ENCODE measurements around the gene MRPL53. TPM values are rescaled to one million over a fixed set of nuclear protein-coding genes. Genes with fewer than 3 reads are reported as not detected.
A peak's percentile ranks its signal among the peaks of the same experiment; 100 is the strongest.

Gene MRPL53
- total and polyA plus RNA-seq, 2 of the 13 experiments (the other 11 are each of a cell fraction or from before 2014, with no cell fraction given) = 34.3 to 51.9 TPM

DNA sequence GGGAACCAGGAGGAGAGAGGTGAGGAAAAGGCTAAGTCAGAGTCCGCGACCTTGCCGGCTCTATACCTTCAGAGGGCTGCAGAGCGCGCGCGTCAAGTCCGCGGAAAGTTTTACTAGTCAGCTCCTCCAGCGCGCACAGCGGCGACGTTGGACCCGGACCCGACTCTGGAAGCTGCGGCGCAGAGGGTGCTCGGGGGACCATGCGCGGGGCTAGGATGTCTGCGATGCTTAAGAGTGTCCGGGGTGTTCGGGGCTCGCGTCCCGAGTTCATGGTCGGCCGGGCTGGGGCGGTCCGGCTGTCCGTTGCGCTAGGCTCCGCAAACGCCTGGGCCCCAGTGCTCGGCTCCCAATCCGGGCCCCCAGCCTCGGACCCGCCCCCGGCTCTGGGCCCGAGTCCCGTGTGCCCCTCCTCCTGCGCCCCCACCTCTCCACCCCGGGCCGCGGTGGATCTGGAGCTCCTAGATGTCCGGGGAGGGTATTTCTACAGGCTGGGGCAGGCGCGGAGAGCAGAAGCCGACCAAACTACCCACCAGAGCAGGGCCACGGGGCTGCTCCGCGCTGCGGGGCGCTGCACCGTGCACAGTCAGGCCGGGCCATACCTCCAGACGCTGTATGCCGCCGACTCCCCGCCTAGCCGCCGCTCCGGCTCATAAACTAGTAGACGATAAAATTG, 26.9 kb upstream of the MRPL53 start, which contains the start of gene LBX2 (continued):
- TF ChIP-seq, protein P1, sequence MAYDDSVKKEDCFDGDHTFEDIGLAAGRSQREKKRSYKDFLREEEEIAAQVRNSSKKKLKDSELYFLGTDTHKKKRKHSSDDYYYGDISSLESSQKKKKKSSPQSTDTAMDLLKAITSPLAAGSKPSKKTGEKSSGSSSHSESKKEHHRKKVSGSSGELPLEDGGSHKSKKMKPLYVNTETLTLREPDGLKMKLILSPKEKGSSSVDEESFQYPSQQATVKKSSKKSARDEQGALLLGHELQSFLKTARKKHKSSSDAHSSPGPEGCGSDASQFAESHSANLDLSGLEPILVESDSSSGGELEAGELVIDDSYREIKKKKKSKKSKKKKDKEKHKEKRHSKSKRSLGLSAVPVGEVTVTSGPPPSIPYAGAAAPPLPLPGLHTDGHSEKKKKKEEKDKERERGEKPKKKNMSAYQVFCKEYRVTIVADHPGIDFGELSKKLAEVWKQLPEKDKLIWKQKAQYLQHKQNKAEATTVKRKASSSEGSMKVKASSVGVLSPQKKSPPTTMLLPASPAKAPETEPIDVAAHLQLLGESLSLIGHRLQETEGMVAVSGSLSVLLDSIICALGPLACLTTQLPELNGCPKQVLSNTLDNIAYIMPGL (CRISPR knock-in tag; IDR thresholded peaks at IDR 0.05; ENCODE audit: borderline replicate concordance in 1 of 2, low read depth in 1 of 2) = peak in 1 of 2 experiments; percentile 25; a peak in 1 of 4 replicates
- TF ChIP-seq FOXC1 (CRISPR knock-in tag; IDR thresholded peaks at IDR 0.05; ENCODE audit: borderline replicate concordance) (peak; percentile 4; the same call in 1 of the 2 replicates), AGO1 (IDR thresholded peaks at IDR 0.05; ENCODE audit: low read depth, low read length, poor library complexity, severe bottlenecking) (peak; percentile 84), MAZ (IDR thresholded peaks at IDR 0.05; ENCODE audit: borderline replicate concordance, low read depth, low read length) (peak; percentile 70), MAZ (CRISPR knock-in tag; IDR thresholded peaks at IDR 0.05; ENCODE audit: low read depth) (peak; percentile 89), EP300 (IDR thresholded peaks at IDR 0.05; ENCODE audit: low read depth in 2 of 2, low read length in 2 of 2) (no peak), EP300 (CRISPR knock-in tag; IDR thresholded peaks at IDR 0.05; ENCODE audit: borderline replicate concordance) (no peak), HOXA5 (CRISPR knock-in tag; IDR thresholded peaks at IDR 0.05) (peak; percentile 48; the same call in 1 of the 2 replicates), ZNF30 (CRISPR knock-in tag; IDR thresholded peaks at IDR 0.05) (0 out of 2 replicates have a peak, but pooled peaks have one; percentile 8), RFX3 (CRISPR knock-in tag; IDR thresholded peaks at IDR 0.05) (no peak), ZNF746 (CRISPR knock-in tag; IDR thresholded peaks at IDR 0.05) (peak; percentile 25; the same call in 1 of the 2 replicates), AGO2 (optimal IDR thresholded peaks at IDR 0.05; ENCODE audit: low read depth, low read length) (peak; percentile 92), SMAD1 (CRISPR knock-in tag; IDR thresholded peaks at IDR 0.05; ENCODE audit: borderline replicate concordance, low read depth) (0 out of 2 replicates have a peak, but pooled peaks have one; percentile 40), BCL6 (CRISPR knock-in tag; IDR thresholded peaks at IDR 0.05) (0 out of 2 replicates have a peak, but pooled peaks have one; percentile 13)
- TF ChIP-seq, protein P2, sequence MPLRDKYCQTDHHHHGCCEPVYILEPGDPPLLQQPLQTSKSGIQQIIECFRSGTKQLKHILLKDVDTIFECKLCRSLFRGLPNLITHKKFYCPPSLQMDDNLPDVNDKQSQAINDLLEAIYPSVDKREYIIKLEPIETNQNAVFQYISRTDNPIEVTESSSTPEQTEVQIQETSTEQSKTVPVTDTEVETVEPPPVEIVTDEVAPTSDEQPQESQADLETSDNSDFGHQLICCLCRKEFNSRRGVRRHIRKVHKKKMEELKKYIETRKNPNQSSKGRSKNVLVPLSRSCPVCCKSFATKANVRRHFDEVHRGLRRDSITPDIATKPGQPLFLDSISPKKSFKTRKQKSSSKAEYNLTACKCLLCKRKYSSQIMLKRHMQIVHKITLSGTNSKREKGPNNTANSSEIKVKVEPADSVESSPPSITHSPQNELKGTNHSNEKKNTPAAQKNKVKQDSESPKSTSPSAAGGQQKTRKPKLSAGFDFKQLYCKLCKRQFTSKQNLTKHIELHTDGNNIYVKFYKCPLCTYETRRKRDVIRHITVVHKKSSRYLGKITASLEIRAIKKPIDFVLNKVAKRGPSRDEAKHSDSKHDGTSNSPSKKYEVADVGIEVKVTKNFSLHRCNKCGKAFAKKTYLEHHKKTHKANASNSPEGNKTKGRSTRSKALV (CRISPR knock-in tag; IDR thresholded peaks at IDR 0.05) = peak; percentile 85; the same call in 1 of the 2 replicates
- TF ChIP-seq, protein P3, sequence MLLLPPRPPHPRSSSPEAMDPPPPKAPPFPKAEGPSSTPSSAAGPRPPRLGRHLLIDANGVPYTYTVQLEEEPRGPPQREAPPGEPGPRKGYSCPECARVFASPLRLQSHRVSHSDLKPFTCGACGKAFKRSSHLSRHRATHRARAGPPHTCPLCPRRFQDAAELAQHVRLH (CRISPR knock-in tag; IDR thresholded peaks at IDR 0.05; ENCODE audit: borderline replicate concordance, low read depth) = no peak
- TF ChIP-seq, protein P4, sequence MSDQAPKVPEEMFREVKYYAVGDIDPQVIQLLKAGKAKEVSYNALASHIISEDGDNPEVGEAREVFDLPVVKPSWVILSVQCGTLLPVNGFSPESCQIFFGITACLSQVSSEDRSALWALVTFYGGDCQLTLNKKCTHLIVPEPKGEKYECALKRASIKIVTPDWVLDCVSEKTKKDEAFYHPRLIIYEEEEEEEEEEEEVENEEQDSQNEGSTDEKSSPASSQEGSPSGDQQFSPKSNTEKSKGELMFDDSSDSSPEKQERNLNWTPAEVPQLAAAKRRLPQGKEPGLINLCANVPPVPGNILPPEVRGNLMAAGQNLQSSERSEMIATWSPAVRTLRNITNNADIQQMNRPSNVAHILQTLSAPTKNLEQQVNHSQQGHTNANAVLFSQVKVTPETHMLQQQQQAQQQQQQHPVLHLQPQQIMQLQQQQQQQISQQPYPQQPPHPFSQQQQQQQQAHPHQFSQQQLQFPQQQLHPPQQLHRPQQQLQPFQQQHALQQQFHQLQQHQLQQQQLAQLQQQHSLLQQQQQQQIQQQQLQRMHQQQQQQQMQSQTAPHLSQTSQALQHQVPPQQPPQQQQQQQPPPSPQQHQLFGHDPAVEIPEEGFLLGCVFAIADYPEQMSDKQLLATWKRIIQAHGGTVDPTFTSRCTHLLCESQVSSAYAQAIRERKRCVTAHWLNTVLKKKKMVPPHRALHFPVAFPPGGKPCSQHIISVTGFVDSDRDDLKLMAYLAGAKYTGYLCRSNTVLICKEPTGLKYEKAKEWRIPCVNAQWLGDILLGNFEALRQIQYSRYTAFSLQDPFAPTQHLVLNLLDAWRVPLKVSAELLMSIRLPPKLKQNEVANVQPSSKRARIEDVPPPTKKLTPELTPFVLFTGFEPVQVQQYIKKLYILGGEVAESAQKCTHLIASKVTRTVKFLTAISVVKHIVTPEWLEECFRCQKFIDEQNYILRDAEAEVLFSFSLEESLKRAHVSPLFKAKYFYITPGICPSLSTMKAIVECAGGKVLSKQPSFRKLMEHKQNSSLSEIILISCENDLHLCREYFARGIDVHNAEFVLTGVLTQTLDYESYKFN (CRISPR knock-in tag; conservative IDR thresholded peaks at IDR 0.05) = 0 out of 2 replicates have a peak, but pooled peaks have one; percentile 20
- TF ChIP-seq, protein P5, sequence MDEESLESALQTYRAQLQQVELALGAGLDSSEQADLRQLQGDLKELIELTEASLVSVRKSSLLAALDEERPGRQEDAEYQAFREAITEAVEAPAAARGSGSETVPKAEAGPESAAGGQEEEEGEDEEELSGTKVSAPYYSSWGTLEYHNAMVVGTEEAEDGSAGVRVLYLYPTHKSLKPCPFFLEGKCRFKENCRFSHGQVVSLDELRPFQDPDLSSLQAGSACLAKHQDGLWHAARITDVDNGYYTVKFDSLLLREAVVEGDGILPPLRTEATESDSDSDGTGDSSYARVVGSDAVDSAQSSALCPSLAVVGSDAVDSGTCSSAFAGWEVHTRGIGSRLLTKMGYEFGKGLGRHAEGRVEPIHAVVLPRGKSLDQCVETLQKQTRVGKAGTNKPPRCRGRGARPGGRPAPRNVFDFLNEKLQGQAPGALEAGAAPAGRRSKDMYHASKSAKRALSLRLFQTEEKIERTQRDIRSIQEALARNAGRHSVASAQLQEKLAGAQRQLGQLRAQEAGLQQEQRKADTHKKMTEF (CRISPR knock-in tag; IDR thresholded peaks at IDR 0.05) = peak; percentile 24; the same call in 1 of the 2 replicates

Measured in HepG2 (cell line).